Spleen (tissue), 11 donors: ENCODE results near the gene DCBLD2. TPM values are rescaled to one million over a fixed set of nuclear protein-coding genes. Genes with fewer than 3 reads are reported as not detected.

Experiments used
- DNase-seq: peaks from one replicate; pipeline ENCODE4 v3.0.0-alpha.2; 2020
- H3K27ac ChIP-seq, 8 donors: fragments of 200-600 bp; sonication (generic) in 7 of 8; 1 replicate in 4 of 8; 2 replicates in 4 of 8; pipeline versions ENCODE4 v1.5.0 to v1.8.0; 2016 to 2021; ENCODE audit warnings: inconsistent platforms in 4 of 8, mild to moderate bottlenecking in 4 of 8, moderate library complexity in 1 of 8
- H3K27me3 ChIP-seq, 7 donors: fragments of 200-600 bp; sonication (generic) in 6 of 7; replicated peaks in 1 of 7; 1 replicate in 4 of 7; 2 replicates in 3 of 7; pipeline versions ENCODE4 v1.5.0 to v1.8.0; 2016 to 2021; ENCODE audit warnings: inconsistent platforms in 3 of 7, mild to moderate bottlenecking in 1 of 7
- H3K36me3 ChIP-seq, 6 donors: fragments of 200-600 bp; sonication (generic) in 5 of 6; 1 replicate in 4 of 6; 2 replicates in 2 of 6; pipeline versions ENCODE4 v1.5.0 to v1.8.0; 2016 to 2021; ENCODE audit warnings: inconsistent platforms in 2 of 6
- H3K4me1 ChIP-seq, 6 donors: fragments of 200-600 bp; sonication (generic) in 5 of 6; 1 replicate in 3 of 6; 2 replicates in 3 of 6; pipeline versions ENCODE4 v1.5.0 to v1.8.0; 2016 to 2021; ENCODE audit warnings: inconsistent platforms in 3 of 6
- H3K4me3 ChIP-seq, 8 donors: fragments of 200-600 bp; sonication (generic) in 7 of 8; 1 replicate in 4 of 8; 2 replicates in 4 of 8; pipeline versions ENCODE4 v1.5.0 to v1.8.0; 2016 to 2021; ENCODE audit warnings: inconsistent platforms in 4 of 8, mild to moderate bottlenecking in 4 of 8, moderate library complexity in 2 of 8
- H3K9me3 ChIP-seq, 8 donors: fragments of 200-600 bp; sonication (generic) in 7 of 8; 1 replicate in 4 of 8; 2 replicates in 4 of 8; pipeline versions ENCODE4 v1.5.0 to v1.8.0; 2016 to 2021; ENCODE audit warnings: inconsistent platforms in 4 of 8
- POLR2A ChIP-seq, 3 donors: fragments of 450-650 bp; IDR thresholded peaks; one replicate each; pipeline ENCODE4 v1.5.1; 2017; ENCODE audit warnings: antibody characterized with exemption in 3 of 3, mild to moderate bottlenecking in 1 of 3
- POLR2AphosphoS5 ChIP-seq, 3 donors: sonication (generic); formaldehyde crosslinking; IDR thresholded peaks; one replicate each; pipeline ENCODE4 v1.5.1; 2017; ENCODE audit warnings: antibody characterized with exemption in 3 of 3
- WGBS, 5 donors: extraction: QIAGEN DNeasy Blood & Tissue Kit in 3 of 5; methylation state at CpG; one replicate each; pipeline versions ENCODE4 v1.1.5 to v1.1.7; 2013 to 2018; 5-methylcytosine and 5-hydroxymethylcytosine counted together
- intact Hi-C: fragments of 100-400 bp; cut with DNase I; formaldehyde crosslinking; loops from one replicate; pipeline ENCODE4 v1.15.0; 2023; ENCODE audit warnings: low total_unique reads
- polyA plus RNA-seq, 3 donors: library from polyadenylated mRNA; stranded (reverse); fragments of 200-250 nt; gene quantifications; one replicate each; pipeline ENCODE4 v1.2.1, GENCODE V29; 2013
- total RNA-seq, 7 donors: library from RNA; depleted of rRNA in 3 of 7; stranded (reverse); fragments of >200 nt in 3 of 7; fragmentation: NEBNext Ultra II Directional in 4 of 7; extraction: Animal tissue kit (Norgen Biotek cat#: 25700) in 4 of 7; gene quantifications; one replicate each; pipeline versions ENCODE4 v1.1.0 to v1.2.1, GENCODE V29; 2016 to 2021
- TF ChIP-seq, protein P1 (sequence below), 11 experiments: fragments of 200-600 bp in 7 of 11; fragments of 450-650 bp in 4 of 11; sonication (generic) in 4 of 11; IDR thresholded peaks in 8 of 11; conservative IDR thresholded peaks in 3 of 11; 1 replicate in 7 of 11; 2 replicates in 4 of 11; pipeline versions ENCODE4 v1.4.0 to v1.8.0; 2016 to 2021; ENCODE audit warnings: antibody characterized with exemption in 11 of 11, inconsistent platforms in 4 of 11, mild to moderate bottlenecking in 1 of 11
- donor health status: healthy with polysubstance abuse.
- donor health status: DM: no; HTN: no; CAD: no; lungs with moderate emphysema.
- donor health status: DM: no; HTN: no; CAD: no.
- donor health status: Bipolar disorder and iron deficiency.
- donor health status: healthy.
- donor health status: DM: no; HTN: no; CAD: no.
- donor health status: DM: yes; HTN: yes; CAD: no.

DCBLD2 gene
- total and polyA plus RNA-seq, 10 donors = 0.91 to 10.4 (median 4.3) TPM

DNA sequence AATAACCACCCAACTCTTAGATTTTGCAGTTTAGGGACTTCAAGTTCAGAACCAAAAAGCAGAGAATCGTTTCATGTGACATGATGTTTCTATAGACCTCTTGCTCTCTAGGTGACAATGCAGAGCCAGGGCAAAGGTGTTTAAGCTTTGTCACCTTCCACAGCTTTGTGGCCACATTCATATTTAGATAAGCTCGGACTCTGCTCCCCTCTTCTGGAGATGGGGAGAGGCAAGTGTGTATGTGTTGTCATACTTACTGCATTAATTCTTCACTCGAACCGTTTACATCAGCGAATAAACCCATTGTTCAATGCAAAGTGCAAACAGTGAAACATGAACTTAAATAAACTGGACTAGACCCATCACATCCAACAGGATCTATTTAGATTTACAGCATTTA lies 105.2 kb downstream of the DCBLD2 start:
- Histone ChIP-seq H3K4me3 (no peak overlapping the region), H3K36me3 (peaks cover 0 to 37% (median 0%) of the 10 kb centered on the region in 6 donors), H3K9me3 (no peaks in the 10 kb centered on the region), H3K27me3 (no peaks in the 10 kb centered on the region), H3K4me1 (no peaks in the 10 kb centered on the region), H3K27ac (no peak overlapping the region)
- 86 to 92% (median 89%) methylated on average over 5 of the region's 5 CpGs for WGBS, 5 donors
- DNase-seq = no peak
- no peak for TF ChIP-seq POLR2AphosphoS5 (IDR thresholded peaks at IDR 0.05)
- TF ChIP-seq, protein P1, sequence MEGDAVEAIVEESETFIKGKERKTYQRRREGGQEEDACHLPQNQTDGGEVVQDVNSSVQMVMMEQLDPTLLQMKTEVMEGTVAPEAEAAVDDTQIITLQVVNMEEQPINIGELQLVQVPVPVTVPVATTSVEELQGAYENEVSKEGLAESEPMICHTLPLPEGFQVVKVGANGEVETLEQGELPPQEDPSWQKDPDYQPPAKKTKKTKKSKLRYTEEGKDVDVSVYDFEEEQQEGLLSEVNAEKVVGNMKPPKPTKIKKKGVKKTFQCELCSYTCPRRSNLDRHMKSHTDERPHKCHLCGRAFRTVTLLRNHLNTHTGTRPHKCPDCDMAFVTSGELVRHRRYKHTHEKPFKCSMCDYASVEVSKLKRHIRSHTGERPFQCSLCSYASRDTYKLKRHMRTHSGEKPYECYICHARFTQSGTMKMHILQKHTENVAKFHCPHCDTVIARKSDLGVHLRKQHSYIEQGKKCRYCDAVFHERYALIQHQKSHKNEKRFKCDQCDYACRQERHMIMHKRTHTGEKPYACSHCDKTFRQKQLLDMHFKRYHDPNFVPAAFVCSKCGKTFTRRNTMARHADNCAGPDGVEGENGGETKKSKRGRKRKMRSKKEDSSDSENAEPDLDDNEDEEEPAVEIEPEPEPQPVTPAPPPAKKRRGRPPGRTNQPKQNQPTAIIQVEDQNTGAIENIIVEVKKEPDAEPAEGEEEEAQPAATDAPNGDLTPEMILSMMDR (IDR thresholded peaks at IDR 0.05 in 8 of 11, conservative IDR thresholded peaks at IDR 0.05 in 3 of 11) = no peak
- TF ChIP-seq POLR2A (IDR thresholded peaks at IDR 0.05) = no peak
- intact Hi-C loops = no loop called here

DNA sequence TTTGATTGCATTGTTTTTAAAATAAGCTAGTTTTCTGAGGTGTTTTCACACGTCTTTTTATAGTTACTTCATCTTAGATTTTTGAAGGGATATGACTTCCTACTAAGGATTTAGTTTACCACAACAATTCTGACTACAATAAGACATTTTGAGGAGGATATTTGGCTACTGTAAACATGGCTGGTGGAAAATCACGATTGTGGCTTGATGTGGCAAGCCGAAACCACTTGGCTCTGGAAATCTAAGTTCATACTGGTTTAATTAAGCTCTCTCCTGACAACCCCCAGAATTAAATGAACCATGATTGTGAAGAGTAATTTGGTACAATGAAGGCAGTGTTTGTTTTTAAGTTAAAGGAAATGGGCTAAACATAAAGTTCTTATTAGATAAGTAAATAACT lies 107.5 kb downstream of the DCBLD2 start:
- WGBS, 5 donors = 64 to 85% (median 75%) methylated on average over 3 of the region's 3 CpGs
- no peaks in the 10 kb centered on the region for H3K9me3 ChIP-seq
- intact Hi-C loops = no loop called here
- peaks cover 0 to 29% (median 0%) of the 10 kb centered on the region in 6 donors for H3K36me3 ChIP-seq
- H3K27me3 ChIP-seq = no peaks in the 10 kb centered on the region
- H3K4me1 ChIP-seq = no peaks in the 10 kb centered on the region
- no peak for DNase-seq
- H3K4me3 ChIP-seq = no peak overlapping the region
- no peak overlapping the region for H3K27ac ChIP-seq
- TF ChIP-seq POLR2A (IDR thresholded peaks at IDR 0.05) (no peak), POLR2AphosphoS5 (IDR thresholded peaks at IDR 0.05) (no peak)
- TF ChIP-seq, protein P1 (IDR thresholded peaks at IDR 0.05 in 8 of 11, conservative IDR thresholded peaks at IDR 0.05 in 3 of 11) = no peak

- WGBS, 5 donors = 83 to 91% (median 86%) methylated on average over 7 of the region's 7 CpGs
- Histone ChIP-seq H3K27me3 (no peaks in the 10 kb centered on the region), H3K4me1 (no peaks in the 10 kb centered on the region), H3K4me3 (no peak overlapping the region), H3K36me3 (peaks cover 0 to 42% (median 0%) of the 10 kb centered on the region in 6 donors), H3K9me3 (no peaks in the 10 kb centered on the region), H3K27ac (no peak overlapping the region)
- DNase-seq = no peak
- TF ChIP-seq, protein P1 (IDR thresholded peaks at IDR 0.05 in 8 of 11, conservative IDR thresholded peaks at IDR 0.05 in 3 of 11) = no peak
- no peak for TF ChIP-seq POLR2A (IDR thresholded peaks at IDR 0.05)
- TF ChIP-seq POLR2AphosphoS5 (IDR thresholded peaks at IDR 0.05) = no peak
- intact Hi-C loops = no loop called here
These were observed 109.9 kb downstream of the DCBLD2 start for GRCh38 chr3:98791341-98792325.

- Histone ChIP-seq H3K27ac (no peak overlapping the region), H3K36me3 (peaks cover 0 to 26% (median 0%) of the 10 kb centered on the region in 6 donors), H3K4me3 (no peak overlapping the region), H3K27me3 (no peaks in the 10 kb centered on the region), H3K4me1 (peaks cover 0 to 2% (median 0%) of the 10 kb centered on the region in 6 donors), H3K9me3 (no peaks in the 10 kb centered on the region)
- DNase-seq = no peak
- WGBS, 5 donors = 18 to 50% (median 38%) methylated on average over 2 of the region's 2 CpGs
- no peak for TF ChIP-seq POLR2A (IDR thresholded peaks at IDR 0.05)
- TF ChIP-seq, protein P1 (IDR thresholded peaks at IDR 0.05 in 8 of 11, conservative IDR thresholded peaks at IDR 0.05 in 3 of 11) = no peak
- TF ChIP-seq POLR2AphosphoS5 (IDR thresholded peaks at IDR 0.05) = no peak
- intact Hi-C loops = no loop called here
These were observed 112.8 kb downstream of the DCBLD2 start for GRCh38 chr3:98788651-98789050.
